Neural progenitor cell (in vitro differentiated cells): ENCODE results near the gene RIBC2.

Experiments used
- EZH2 ChIP-seq: fragments of 200-600 bp; sonication (generic); IDR thresholded peaks from 2 replicates; pipeline ENCODE4 v1.6.1; 2017; ENCODE audit warnings: antibody characterized with exemption, mild to moderate bottlenecking, moderate library complexity
- EZH2phosphoT487 ChIP-seq: fragments of 200-600 bp; sonication (generic); IDR thresholded peaks from 2 replicates; pipeline ENCODE4 v1.6.1; 2017; ENCODE audit warnings: antibody characterized with exemption
- TF ChIP-seq, protein P1 (sequence below): fragments of 200-600 bp; sonication (generic); IDR thresholded peaks from 2 replicates; pipeline ENCODE4 v1.5.1; 2017; ENCODE audit warnings: antibody characterized with exemption, mild to moderate bottlenecking

GRCh38 chr22:45422237-45422983, 8.9 kb downstream of the RIBC2 start:
- TF ChIP-seq, protein P1, sequence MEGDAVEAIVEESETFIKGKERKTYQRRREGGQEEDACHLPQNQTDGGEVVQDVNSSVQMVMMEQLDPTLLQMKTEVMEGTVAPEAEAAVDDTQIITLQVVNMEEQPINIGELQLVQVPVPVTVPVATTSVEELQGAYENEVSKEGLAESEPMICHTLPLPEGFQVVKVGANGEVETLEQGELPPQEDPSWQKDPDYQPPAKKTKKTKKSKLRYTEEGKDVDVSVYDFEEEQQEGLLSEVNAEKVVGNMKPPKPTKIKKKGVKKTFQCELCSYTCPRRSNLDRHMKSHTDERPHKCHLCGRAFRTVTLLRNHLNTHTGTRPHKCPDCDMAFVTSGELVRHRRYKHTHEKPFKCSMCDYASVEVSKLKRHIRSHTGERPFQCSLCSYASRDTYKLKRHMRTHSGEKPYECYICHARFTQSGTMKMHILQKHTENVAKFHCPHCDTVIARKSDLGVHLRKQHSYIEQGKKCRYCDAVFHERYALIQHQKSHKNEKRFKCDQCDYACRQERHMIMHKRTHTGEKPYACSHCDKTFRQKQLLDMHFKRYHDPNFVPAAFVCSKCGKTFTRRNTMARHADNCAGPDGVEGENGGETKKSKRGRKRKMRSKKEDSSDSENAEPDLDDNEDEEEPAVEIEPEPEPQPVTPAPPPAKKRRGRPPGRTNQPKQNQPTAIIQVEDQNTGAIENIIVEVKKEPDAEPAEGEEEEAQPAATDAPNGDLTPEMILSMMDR = no peak
- TF ChIP-seq EZH2 (no peak), EZH2phosphoT487 (no peak)
